ENCODE measurements around the gene OSBPL2.

Gene OSBPL2

GRCh38 chr20:62298577-62299249, 60.4 kb downstream of the OSBPL2 start:
- DNase-seq (ENCODE audit: low spot score) (no peak), FAIRE-seq (no peak)

- FAIRE-seq (no peak), DNase-seq (ENCODE audit: low spot score) (no peak)
Measured at GRCh38 chr20:62299666-62300236, 61.4 kb downstream of the OSBPL2 start.

- DNase-seq (ENCODE audit: low spot score) (no peak), FAIRE-seq (no peak)
Measured at GRCh38 chr20:62300319-62300718, 62.0 kb downstream of the OSBPL2 start.

GRCh38 chr20:62301111-62301668, 62.9 kb downstream of the OSBPL2 start:
- FAIRE-seq, result no peak
- no peak for DNase-seq (ENCODE audit: low spot score)

GRCh38 chr20:62301773-62302340, 63.5 kb downstream of the OSBPL2 start:
- DNase-seq (ENCODE audit: low spot score) (peak; percentile 94), FAIRE-seq (no peak)

GRCh38 chr20:62302341-62303061, 64.2 kb downstream of the OSBPL2 start, which contains the start of gene ADRM1:
Gene ADRM1, plus strand, starts transcription at chr20:62302997. Its CDS starts 572 bp downstream, at chr20:62303569.
- DNase-seq (ENCODE audit: low spot score) (peak; percentile 100), FAIRE-seq (no peak)

GRCh38 chr20:62303062-62303339, 64.7 kb downstream of the OSBPL2 start:
- DNase-seq (ENCODE audit: low spot score) (no peak), FAIRE-seq (no peak)

- DNase-seq (ENCODE audit: low spot score) (no peak), FAIRE-seq (no peak)
Measured at GRCh38 chr20:62303340-62304226, 65.3 kb downstream of the OSBPL2 start.

- DNase-seq (ENCODE audit: low spot score) (no peak), FAIRE-seq (no peak)
Measured at GRCh38 chr20:62304331-62305148, 66.2 kb downstream of the OSBPL2 start.

- DNase-seq (ENCODE audit: low spot score) (no peak), FAIRE-seq (no peak)
Measured at GRCh38 chr20:62305149-62305764, 66.9 kb downstream of the OSBPL2 start.

GRCh38 chr20:62305765-62306413, 67.6 kb downstream of the OSBPL2 start:
- no peak for FAIRE-seq
- no peak for DNase-seq (ENCODE audit: low spot score)

- no peak for DNase-seq (ENCODE audit: low spot score)
- FAIRE-seq, result no peak
Measured at GRCh38 chr20:62306414-62307187, 68.3 kb downstream of the OSBPL2 start.

GRCh38 chr20:62307226-62308101, 69.1 kb downstream of the OSBPL2 start:
- DNase-seq (ENCODE audit: low spot score) (no peak), FAIRE-seq (no peak)

- FAIRE-seq (no peak), DNase-seq (ENCODE audit: low spot score) (no peak)
Measured at GRCh38 chr20:62308102-62308822, 69.9 kb downstream of the OSBPL2 start.

GRCh38 chr20:62309198-62309944, 71.0 kb downstream of the OSBPL2 start:
- FAIRE-seq (no peak), DNase-seq (ENCODE audit: low spot score) (no peak)

Data from urothelium cell line (cell line).